ENCODE measurements around the gene PLEKHG4B. TPM values are rescaled to one million over a fixed set of nuclear protein-coding genes. Genes with fewer than 3 reads are reported as not detected.
"Not testable (repeated sequence)": the region's sequence is repeated elsewhere in the genome, so short reads cannot be mapped to it uniquely, and the experiment has no call there.

Gene PLEKHG4B
- total and polyA plus RNA-seq, 2 of the 4 experiments (the other 2 are of a cell fraction): 1.1 TPM

DNA sequence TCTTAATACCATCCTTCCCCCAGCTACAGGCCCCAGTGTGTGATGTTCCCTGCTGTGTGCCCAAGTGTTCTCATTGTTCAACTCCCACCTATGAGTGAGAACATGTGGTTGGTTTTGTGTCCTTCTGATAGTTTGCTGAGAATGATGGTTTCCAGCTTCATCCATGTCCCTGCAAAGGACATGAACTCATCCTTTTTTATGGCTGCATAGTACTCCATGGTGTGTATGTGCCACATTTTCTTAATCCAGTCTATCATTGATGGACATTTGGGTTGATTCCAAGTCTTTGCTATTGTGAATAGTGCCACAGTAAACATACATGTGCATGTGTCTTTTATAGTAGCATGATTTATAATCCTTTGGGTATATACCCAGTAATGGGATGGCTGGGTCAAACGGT, 31.7 kb upstream of the PLEKHG4B start:
- H3K14ac ChIP-seq (replicated peaks; ENCODE audit: low read depth, low read length); H4K91ac ChIP-seq (ENCODE audit: insufficient read depth, low read depth, low read length); H3K9me1 ChIP-seq (ENCODE audit: insufficient read depth, low read length); H3K27ac ChIP-seq (ENCODE audit: insufficient read depth, low read length); H3K4me1 ChIP-seq (ENCODE audit: control insufficient read depth, insufficient read depth, low read length); H3K23ac ChIP-seq (ENCODE audit: low read depth, low read length); H4K8ac ChIP-seq (ENCODE audit: low read depth in 2 of 2, low read length in 2 of 2); H4K20me1 ChIP-seq (ENCODE audit: insufficient read depth, low read length); H4K5ac ChIP-seq (ENCODE audit: low read depth, low read length); in situ Hi-C loops (cut with MboI; ENCODE audit: low sequenced_read_pairs); H3K9me3 ChIP-seq (ENCODE audit: control insufficient read depth, insufficient read depth, low read length); H3K36me3 ChIP-seq (ENCODE audit: control insufficient read depth, insufficient read depth, low read length); BruUV-seq (replicated peaks); H3K27me3 ChIP-seq (ENCODE audit: control insufficient read depth, insufficient read depth, low read length); H2BK15ac ChIP-seq (ENCODE audit: low read depth, low read length); H3K9ac ChIP-seq (ENCODE audit: low read depth, low read length); H2BK20ac ChIP-seq (ENCODE audit: low read depth, low read length); DNase-seq; dilution Hi-C loops (cut with HindIII; ENCODE audit: low sequenced_read_pairs, unreplicated experiment); H3K79me1 ChIP-seq (ENCODE audit: low read depth in 1 of 2, low read length in 2 of 2); H3K56ac ChIP-seq (ENCODE audit: extremely low read depth, insufficient read depth, low read length); H2BK120ac ChIP-seq (ENCODE audit: low read depth, low read length); H2BK5ac ChIP-seq (ENCODE audit: low read depth, low read length, poor library complexity, severe bottlenecking); ATAC-seq (ENCODE audit: low read depth); CTCF ChIA-PET; H2AFZ ChIP-seq (replicated peaks; ENCODE audit: low read length, poor library complexity); H3K18ac ChIP-seq (ENCODE audit: low read depth, low read length); H3K4me2 ChIP-seq (ENCODE audit: low read depth, low read length); H2AK9ac ChIP-seq (replicated peaks; ENCODE audit: low read depth, low read length, poor library complexity); H3K4ac ChIP-seq (ENCODE audit: low read depth, low read length); POLR2A ChIA-PET (ENCODE audit: unreplicated experiment); H3K4me3 ChIP-seq (ENCODE audit: insufficient read depth, low read depth, low read length); H2AK5ac ChIP-seq (ENCODE audit: low read depth, low read length); intact Hi-C loops (cut with micrococcal nuclease): not testable (repeated sequence)
- WGBS, 2 experiments (ENCODE audit: extremely low coverage in 2 of 2, insufficient read length in 1 of 2): no CpG with 5 or more reads among the region's 1 CpG

Data from IMR-90 (cell line).